Astrocyte of the cerebellum (primary cell): ENCODE data around the gene PDE4D.

Source experiments
- DNase-seq: peaks from one replicate; pipeline ENCODE4 v3.0.0-alpha.2; 2011; ENCODE audit warnings: low read depth
- H3K4me3 ChIP-seq: 2 replicates; pipeline ENCODE4 v1.5.1; 2011; ENCODE audit warnings: mild to moderate bottlenecking, low read depth, low read length, moderate library complexity
- in situ Hi-C: cut with HindIII; loops from 2 replicates; pipeline ENCODE4 v1.10.0; 2017; ENCODE audit warnings: low sequenced_read_pairs
- TF ChIP-seq, protein P1 (sequence below): IDR thresholded peaks from 2 replicates; pipeline ENCODE4 v1.5.1; 2012; ENCODE audit warnings: low read length, low read depth, moderate library complexity, mild to moderate bottlenecking; ENCODE audit errors: missing control alignments

Gene PDE4D

DNA sequence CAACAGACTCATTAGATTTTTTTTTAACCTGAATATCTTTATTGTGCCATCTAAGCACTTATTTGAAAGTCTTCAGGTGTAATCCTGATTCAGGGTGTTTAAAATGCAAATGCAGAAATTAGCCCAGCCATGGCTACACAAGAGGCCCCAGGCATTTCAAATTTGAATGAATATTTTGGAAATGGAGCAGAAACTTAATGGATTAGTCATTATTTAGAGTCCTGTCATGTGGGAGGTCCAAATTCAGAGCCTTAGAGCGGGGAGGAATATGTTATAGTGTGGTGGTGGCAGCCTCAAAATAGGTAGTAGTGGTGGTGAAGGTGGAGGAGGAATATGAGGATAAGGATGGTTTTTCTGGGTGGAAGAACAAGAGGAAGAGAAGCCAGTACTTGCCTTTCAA, 743.7 kb downstream of the PDE4D start:
- TF ChIP-seq, protein P1, sequence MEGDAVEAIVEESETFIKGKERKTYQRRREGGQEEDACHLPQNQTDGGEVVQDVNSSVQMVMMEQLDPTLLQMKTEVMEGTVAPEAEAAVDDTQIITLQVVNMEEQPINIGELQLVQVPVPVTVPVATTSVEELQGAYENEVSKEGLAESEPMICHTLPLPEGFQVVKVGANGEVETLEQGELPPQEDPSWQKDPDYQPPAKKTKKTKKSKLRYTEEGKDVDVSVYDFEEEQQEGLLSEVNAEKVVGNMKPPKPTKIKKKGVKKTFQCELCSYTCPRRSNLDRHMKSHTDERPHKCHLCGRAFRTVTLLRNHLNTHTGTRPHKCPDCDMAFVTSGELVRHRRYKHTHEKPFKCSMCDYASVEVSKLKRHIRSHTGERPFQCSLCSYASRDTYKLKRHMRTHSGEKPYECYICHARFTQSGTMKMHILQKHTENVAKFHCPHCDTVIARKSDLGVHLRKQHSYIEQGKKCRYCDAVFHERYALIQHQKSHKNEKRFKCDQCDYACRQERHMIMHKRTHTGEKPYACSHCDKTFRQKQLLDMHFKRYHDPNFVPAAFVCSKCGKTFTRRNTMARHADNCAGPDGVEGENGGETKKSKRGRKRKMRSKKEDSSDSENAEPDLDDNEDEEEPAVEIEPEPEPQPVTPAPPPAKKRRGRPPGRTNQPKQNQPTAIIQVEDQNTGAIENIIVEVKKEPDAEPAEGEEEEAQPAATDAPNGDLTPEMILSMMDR = no peak
- H3K4me3 ChIP-seq = no peak overlapping the region
- in situ Hi-C loops = no loop called here
- no peak for DNase-seq

DNA sequence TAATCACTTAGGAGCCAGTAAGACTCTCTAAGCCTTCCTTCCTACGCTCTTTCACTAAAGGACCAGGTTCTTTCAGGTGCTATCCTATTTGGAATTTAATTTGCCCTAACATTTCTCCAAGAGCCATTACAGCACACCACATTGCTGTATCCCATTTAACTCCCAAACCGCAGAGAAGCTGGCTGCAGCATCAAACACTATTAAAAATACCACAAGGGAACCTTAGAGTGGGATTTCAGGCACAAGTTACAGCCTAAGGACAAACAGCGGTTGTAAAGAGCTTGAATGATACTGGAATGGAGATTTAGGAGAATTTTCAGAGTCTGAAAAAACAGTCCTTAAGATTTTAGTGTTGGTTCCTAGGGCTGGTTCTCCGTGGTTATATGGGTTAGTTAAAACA, 744.3 kb downstream of the PDE4D start:
- TF ChIP-seq, protein P1 = no peak
- in situ Hi-C loops = no loop called here
- no peak overlapping the region for H3K4me3 ChIP-seq
- no peak for DNase-seq

DNA sequence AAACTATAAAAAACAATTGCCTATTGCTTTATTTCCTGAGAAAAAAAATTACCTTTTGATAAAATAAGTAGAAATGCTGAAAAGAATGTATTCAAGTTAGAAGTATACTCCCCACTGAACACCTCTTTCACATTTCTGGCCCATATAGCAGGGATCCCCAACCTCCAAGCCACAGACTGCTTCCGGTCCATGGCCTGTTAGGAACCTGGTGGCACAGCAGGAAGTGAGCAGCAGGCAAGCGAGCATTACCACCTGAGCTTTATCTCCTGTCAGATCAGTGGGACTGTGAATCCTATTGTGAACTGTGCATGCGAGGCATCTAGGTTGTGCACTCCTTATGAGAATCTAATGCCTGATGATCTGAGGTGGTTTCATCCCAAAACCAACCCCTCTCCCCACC, 746.8 kb downstream of the PDE4D start:
- in situ Hi-C loops = no loop called here
- TF ChIP-seq, protein P1 = no peak
- H3K4me3 ChIP-seq = no peak overlapping the region
- no peak for DNase-seq

DNA sequence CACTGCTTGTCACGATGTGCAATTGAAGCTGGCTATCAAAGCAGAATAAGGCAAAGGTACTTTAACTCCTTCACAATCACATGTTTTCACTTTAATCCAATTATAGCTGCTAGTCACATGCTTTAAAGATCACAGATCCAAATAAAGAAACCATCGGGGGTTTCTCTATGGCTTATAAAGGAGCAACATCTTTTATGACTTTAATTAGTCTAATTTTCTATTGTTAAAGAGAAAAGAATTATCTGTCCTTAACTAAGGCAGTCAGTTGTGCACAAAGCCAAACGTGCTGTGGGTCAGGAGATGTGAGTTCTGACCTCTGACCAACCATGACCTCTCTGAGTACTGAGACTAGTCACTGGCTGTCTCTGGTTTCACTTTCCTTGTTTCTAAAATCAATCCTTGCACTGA, 749.6 kb downstream of the PDE4D start:
- TF ChIP-seq, protein P1 = no peak
- in situ Hi-C loops = no loop called here
- DNase-seq = no peak
- no peak overlapping the region for H3K4me3 ChIP-seq

DNA sequence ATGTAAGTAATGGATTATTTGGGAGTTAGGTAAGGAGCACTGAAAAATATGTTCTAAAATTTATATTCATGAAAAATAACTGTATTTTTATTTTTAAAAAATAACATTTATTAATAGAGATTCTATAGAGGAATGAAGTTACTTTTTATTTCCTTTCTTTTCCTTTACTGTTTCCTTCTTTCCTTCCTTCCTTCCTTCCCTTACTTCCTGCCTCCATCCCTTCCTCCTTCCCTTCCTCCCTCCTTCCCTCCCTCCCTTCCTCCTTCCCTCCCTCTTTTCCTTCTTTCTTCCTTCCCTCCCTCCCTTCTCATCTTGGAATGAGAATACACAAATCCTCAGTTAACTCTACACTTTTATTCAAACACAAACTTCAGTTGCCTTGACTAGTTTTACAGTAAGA, 750.6 kb downstream of the PDE4D start:
- H3K4me3 ChIP-seq = no peak overlapping the region
- TF ChIP-seq, protein P1 = no peak
- in situ Hi-C loops = no loop called here
- no peak for DNase-seq

DNA sequence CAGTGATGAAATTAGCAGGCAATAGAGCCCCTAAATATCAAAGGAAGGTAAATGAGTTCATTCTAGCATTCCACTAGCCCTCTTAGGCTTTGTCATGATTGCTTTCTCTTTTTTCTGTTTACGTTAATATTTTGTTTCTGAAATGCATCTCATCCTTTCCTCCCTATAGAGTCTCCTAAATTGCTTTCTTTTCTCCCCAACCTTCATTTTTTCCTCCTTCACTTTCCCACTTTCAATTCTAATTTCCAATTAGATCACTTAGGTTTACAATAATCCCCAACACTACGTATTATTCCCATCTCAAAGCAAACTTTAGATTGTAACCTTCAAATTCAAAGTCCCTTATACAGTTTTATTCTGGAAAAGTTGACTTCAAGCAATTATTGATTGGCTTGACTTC, 751.4 kb downstream of the PDE4D start:
- in situ Hi-C loops = no loop called here
- TF ChIP-seq, protein P1 = no peak
- no peak overlapping the region for H3K4me3 ChIP-seq
- no peak for DNase-seq

DNA sequence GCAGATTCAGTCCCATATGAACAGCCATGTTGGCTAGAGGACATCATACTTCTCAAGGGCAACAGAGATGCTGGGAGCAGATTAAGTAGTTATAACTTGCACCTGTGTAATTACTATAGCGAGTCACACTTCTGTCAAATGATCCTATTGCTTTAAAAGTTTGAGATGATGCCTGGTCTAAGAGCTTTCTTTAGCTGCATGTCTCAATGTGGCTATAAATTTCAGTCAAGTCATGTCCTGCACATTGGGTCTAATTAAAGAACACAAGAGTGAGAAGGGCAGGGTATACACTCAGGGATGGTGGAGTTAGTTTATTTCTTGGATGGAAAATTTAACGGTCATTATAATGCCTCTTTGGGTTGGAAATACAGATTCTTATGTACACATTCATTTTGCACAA, 753.4 kb downstream of the PDE4D start:
- in situ Hi-C loops = no loop called here
- no peak overlapping the region for H3K4me3 ChIP-seq
- TF ChIP-seq, protein P1 = no peak
- DNase-seq = no peak
